NB4 (cell line): ENCODE measurements around the gene C10orf95.
A peak's percentile ranks its signal among the peaks of the same experiment; 100 is the strongest.

ENCODE experiments used
- DNase-seq: peaks from one replicate; pipeline ENCODE4 v3.0.0; 2010; ENCODE audit warnings: low read depth
- H3K4me3 ChIP-seq: one replicate; pipeline ENCODE4 v1.5.1; 2011; ENCODE audit warnings: mild to moderate bottlenecking, low read depth, low read length, moderate library complexity
- CTCF ChIP-seq: IDR thresholded peaks from one replicate; pipeline ENCODE4 v1.5.1; 2012; ENCODE audit warnings: low read depth, low read length
- MAX ChIP-seq: IDR thresholded peaks from 2 replicates; pipeline ENCODE4 v1.6.1; 2011; ENCODE audit warnings: low read depth, low read length
- MYC ChIP-seq: IDR thresholded peaks from 2 replicates; pipeline ENCODE4 v1.6.1; 2011; ENCODE audit warnings: low read depth, low read length
- POLR2A ChIP-seq: IDR thresholded peaks from 2 replicates; pipeline ENCODE4 v1.6.1; 2011; ENCODE audit warnings: mild to moderate bottlenecking; ENCODE audit not compliant: insufficient read length; ENCODE audit errors: extremely low read depth

C10orf95 gene

GRCh38 chr10:102421757-102422512, 29.4 kb downstream of the C10orf95 start:
- TF ChIP-seq POLR2A = no peak
- 0 out of 2 replicates have a peak, but pooled peaks have one; percentile 2 for TF ChIP-seq MAX
- DNase-seq = peak; percentile 59
- peak overlapping the region; percentile 88 for H3K4me3 ChIP-seq

DNA sequence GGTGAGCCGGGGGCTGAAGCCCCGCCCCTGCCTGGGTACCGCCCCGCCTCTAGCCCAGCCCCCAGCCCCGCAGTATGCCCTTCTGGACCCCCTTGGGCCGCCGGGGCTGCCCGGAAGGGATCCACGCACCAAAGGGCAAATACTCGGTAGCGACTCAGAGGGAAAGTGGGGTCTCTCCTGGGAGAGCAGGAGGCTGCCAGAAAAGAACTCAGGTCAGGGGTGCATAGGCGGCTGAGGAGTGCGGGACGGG, 29.9 kb downstream of the C10orf95 start:
- DNase-seq = no peak
- TF ChIP-seq MAX (no peak), POLR2A (no peak), CTCF (no peak), MYC (no peak)
- peak overlapping the region; percentile 88 for H3K4me3 ChIP-seq

- peak; percentile 98 for DNase-seq
- peak within 1 kb of the TSS; percentile 88 for H3K4me3 ChIP-seq
- TF ChIP-seq POLR2A (peak; percentile 56), CTCF (no peak), MAX (peak; percentile 70), MYC (peak; percentile 78)
Measured at GRCh38 chr10:102420714-102421506, 30.4 kb downstream of the C10orf95 start, which contains the start of gene FBXL15. TSS of gene FBXL15 (plus strand) at chr10:102420836. CDS start at chr10:102421130, 294 bp downstream.

DNA sequence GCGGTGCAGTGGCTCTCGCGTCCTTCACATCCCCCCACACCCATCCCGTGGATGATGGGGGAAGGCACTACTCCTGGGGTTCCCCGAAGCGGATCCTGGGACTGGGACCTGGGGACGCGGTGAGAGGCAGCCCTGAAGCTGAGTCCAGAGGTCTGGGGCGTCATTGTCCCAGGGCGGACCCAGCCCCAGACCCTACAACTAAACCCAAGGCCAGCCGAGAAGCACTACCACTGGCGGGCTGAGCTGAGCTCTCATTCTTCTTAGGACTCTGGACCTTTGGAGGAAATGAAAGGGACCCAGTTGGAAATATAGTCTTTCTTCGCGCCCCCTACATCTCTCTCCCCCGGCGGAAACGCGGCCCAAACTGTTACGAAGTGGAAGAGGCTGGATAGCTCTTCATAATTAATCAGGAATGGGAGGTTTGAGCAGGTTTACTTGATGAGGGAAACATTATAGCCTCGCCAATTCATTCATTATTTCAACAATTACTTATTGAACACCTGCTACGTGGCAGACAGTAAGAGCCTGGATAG, 31.1 kb downstream of the C10orf95 start:
- no peak for DNase-seq
- peak overlapping the region; percentile 88 for H3K4me3 ChIP-seq
- TF ChIP-seq POLR2A = no peak
- TF ChIP-seq CTCF = no peak
- no peak for TF ChIP-seq MYC
- no peak for TF ChIP-seq MAX

GRCh38 chr10:102419269-102420180, 31.8 kb downstream of the C10orf95 start:
- H3K4me3 ChIP-seq = peak overlapping the region; percentile 88
- peak; percentile 66 for DNase-seq
- TF ChIP-seq CTCF = peak; percentile 3
- TF ChIP-seq MYC = no peak
